HG03097 (cell line): Measurements from ENCODE around the gene PANK4.
"Not testable (repeated sequence)": the region's sequence is repeated elsewhere in the genome, so short reads cannot be mapped to it uniquely, and the experiment has no call there.

Source experiments
- ATAC-seq: cut with Tn5 transposase; IDR thresholded peaks from one replicate; pipeline ENCODE4 v1.9.1; 2021; ENCODE audit not compliant: unreplicated experiment, low FRiP score

Gene PANK4

DNA sequence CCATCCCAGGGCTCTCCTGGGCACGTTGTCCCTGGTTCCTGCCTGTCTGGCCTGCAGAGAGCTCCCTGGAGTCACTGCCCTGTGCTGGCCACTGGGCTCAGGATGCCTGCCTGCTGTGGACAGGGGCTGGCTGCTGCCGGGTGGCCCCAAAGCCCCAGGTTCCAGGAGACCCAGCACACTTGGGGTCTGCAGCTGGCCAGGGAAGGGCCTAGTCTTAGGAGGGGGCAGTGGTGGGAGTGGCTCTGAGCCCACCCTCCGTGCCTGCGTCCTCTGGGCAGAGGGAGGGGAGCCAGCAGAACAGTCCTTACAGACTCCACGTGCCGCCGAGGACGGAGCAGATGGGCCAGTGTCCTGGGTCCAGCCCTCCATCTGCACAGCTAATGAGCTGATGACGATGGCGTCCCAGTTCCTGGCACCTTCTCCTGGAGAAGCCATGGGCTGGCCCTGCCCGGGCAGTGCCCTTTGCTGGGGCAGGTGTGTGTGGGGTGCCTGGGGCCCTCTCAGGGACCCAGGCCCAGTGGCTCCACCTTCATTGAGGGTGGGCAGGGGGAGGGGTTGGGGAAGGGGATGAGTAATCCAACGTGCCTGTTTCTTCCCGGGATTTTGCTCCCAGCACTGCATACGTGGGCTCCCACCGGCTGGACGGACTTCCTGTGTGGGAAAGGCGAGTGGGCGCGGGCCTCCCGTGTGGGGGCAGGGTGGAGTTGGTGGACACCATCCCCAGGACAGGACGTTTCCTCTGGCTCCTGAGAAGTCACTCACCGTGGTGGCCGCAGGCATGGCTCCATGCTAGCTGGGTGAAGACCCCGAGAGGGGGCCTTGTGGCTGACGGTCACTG lies 57.1 kb downstream of the PANK4 start:
- no peak for ATAC-seq

DNA sequence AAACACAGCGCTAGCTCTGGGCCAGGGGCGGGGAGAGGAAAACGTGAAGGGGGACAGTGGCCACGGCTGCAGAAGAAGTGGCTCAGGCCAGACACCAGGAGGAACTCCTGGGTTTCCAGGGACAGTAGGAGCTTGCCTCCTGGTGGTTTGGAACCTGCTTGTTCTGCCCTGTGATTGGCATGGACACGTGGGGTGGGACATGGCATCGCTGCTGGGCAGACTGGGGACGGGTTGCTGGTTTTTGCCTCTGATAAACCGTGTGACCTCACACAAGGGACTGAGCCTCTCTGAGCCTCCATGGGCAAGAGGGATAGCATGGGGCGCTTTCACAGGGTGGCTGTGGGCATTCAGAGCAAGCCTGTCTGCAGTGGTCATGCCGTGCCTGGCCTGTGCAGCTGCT lies 57.9 kb downstream of the PANK4 start:
- no peak for ATAC-seq

DNA sequence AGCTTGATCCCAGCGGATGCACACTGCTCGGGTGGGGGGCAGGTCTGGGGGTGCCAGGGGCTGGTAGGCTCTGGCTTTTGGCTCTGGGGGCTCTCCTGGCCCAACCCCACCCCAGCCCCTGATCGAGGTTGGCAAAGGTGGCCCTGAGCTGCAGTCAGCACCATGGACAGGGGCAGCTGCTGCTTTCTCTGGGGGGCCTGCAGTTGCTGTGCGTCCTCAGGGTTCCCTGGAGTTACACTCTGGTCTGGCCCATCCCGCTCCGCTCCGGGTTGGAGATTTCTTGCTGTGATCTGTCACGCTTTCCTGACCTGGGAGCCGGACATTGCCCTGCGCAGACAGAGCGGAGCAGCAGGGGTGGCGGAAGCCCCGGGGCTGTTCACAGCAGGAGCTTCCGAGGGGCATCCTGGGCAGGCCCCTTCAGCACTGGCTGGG lies 58.3 kb downstream of the PANK4 start:
- ATAC-seq = no peak

DNA sequence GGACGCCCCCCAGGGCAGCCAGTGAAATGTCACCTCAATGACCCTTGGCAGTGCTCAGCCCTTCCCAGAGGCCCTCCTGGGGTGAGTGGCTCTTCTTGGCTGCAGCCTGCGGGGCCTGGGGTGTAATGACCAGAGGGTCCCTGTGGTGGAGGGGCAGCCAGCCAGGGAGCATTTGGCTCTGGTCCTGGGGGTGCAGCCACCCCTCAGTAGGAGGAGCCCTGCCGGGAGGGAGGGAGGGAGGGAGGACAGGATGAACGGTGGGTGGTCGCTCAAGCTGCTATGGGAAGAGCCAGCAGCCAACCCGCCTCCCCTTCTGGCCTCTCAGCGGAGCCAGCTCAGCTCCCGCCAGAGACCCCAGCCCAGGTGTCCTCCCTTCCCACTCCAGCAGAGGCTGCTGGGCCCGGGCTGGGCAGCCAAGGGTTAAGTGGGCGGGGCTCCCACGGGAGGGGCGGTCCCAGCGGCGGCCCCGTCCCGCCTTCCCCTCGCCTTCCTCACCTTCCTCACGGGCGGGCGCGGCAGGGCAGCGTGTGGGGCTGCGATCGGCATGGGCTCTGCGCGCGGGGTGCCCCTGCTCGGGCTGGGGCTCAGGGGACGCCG lies 59.3 kb downstream of the PANK4 start:
- no peak for ATAC-seq

GRCh38 chr1:2466270-2466665 lies 60.1 kb downstream of the PANK4 start:
- ATAC-seq = no peak

GRCh38 chr1:2465371-2466269 lies 60.8 kb downstream of the PANK4 start:
- ATAC-seq = no peak

GRCh38 chr1:2463396-2463795 lies 63.0 kb downstream of the PANK4 start:
- ATAC-seq = no peak

DNA sequence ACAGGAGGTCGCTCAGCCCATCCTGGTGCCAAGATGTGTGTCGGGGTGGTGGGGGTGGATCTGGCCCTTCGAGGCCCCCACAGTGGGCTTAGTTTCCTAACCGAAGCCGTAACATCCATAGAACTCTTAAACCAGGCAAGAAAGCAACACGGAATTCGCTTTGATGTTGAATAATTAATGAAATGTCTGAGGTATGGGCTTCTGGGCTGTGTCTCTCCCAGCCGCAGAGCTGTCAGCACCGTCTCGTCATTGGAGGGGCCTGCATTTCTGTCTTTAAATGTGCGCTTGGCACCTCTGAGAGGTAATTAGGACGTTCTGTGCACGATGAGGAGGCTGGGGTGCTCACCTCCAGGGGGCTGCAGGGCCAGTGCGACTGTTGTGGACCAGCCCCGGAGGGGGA lies 63.6 kb downstream of the PANK4 start:
- ATAC-seq = no peak

DNA sequence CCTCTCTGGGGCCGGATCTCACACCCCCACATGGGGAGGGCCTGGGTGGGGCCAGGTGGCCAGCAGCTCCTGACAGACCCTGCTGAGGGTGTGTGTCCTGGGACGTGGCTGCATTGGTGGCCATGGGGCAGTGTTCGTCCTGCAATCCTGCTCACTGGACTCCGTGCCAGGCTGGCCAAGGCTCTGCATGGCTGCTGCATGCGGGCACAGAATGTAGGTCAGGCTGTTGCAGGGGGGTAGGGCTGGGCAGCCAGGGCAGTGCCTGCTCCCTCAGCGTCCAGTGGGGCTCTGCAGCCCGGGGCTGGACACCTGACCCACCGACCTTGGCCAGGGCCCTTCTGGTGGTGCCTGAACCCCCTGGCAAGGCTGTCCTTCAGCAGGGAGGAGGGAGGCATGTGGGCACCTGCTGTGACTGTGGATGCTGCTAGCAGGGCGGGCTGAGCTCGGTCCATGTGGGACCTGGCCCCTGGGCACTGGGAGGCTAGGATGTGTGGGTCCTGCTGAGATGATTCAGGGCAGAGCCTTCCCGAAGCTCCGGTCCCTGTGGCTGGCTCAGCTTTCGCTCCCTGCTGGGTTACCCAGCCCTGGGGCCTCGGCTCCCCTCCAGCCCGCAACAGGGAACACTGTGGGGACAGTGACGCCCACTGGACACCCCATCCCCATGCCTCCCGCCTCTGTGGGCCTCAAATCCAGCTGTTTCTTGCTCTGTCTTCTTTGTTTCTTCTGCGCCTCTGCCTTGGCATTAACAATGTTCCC lies 65.2 kb downstream of the PANK4 start:
- no peak for ATAC-seq

- no peak for ATAC-seq
These were observed 66.2 kb downstream of the PANK4 start for GRCh38 chr1:2460203-2460602.

- no peak for ATAC-seq
These were observed 66.6 kb downstream of the PANK4 start for GRCh38 chr1:2459757-2460156.

DNA sequence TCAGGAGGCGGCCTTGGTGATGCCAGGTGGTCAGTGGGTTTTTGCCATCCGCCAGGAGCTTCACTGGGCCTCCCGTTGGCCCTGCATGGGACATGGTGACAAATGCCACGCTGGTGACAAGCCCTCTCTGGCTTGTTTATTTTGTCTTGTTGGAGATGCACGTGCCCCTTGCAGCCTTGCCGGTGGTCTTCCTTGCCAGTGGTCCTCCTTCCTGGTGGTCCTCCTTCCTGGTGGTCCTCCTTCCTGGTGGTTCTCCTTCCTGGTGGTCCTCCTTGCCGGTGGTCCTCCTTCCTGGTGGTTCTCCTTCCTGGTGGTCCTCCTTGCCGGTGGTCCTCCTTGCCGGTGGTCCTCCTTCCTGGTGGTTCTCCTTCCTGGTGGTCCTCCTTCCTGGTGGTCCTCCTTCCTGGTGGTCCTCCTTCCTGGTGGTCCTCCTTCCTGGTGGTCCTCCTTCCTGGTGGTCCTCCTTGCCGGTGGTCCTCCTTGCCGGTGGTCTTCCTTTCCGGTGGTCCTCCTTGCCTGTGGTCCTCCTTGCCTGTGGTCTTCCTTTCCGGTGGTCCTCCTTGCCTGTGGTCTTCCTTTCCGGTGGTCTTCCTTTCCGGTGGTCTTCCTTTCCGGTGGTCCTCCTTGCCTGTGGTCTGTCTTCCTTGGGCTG lies 67.2 kb downstream of the PANK4 start:
- ATAC-seq = not testable (repeated sequence)

GRCh38 chr1:2458687-2459086 lies 67.7 kb downstream of the PANK4 start:
- no peak for ATAC-seq
